Uterus (tissue), 4 donors: ENCODE data around the gene TCP1. TPM values are rescaled to one million over a fixed set of nuclear protein-coding genes. Genes with fewer than 3 reads are reported as not detected.
A peak's percentile ranks its signal among the peaks of the same experiment; 100 is the strongest.

Source experiments
- DNase-seq, 2 donors: peaks; one replicate each; pipeline ENCODE4 v3.0.0-alpha.2; 2019 to 2020
- H3K27ac ChIP-seq, 2 donors: fragments of 200-600 bp; sonication (generic); 1 replicate in 1 of 2; 2 replicates in 1 of 2; pipeline ENCODE4 v1.5.1; 2016 to 2018
- H3K27me3 ChIP-seq, 2 donors: fragments of 200-600 bp; sonication (generic); one replicate each; pipeline ENCODE4 v1.5.1; 2018 to 2019; ENCODE audit warnings: control low read depth in 1 of 2
- H3K36me3 ChIP-seq, 2 donors: fragments of 200-600 bp; sonication (generic); one replicate each; pipeline ENCODE4 v1.5.1; 2019; ENCODE audit warnings: control low read depth in 1 of 2
- H3K4me1 ChIP-seq, 2 donors: fragments of 200-600 bp; sonication (generic); one replicate each; pipeline ENCODE4 v1.5.1; 2018 to 2019; ENCODE audit warnings: control low read depth in 1 of 2
- H3K4me3 ChIP-seq, 2 donors: fragments of 200-600 bp; sonication (generic); 1 replicate in 1 of 2; 2 replicates in 1 of 2; pipeline ENCODE4 v1.5.1; 2018 to 2019; ENCODE audit warnings: mild to moderate bottlenecking in 1 of 2
- H3K9me3 ChIP-seq, 2 donors: fragments of 200-600 bp; sonication (generic); one replicate each; pipeline ENCODE4 v1.5.1; 2019; ENCODE audit warnings: control low read depth in 1 of 2
- POLR2A ChIP-seq, 2 donors: fragments of 450-650 bp; IDR thresholded peaks; one replicate each; pipeline ENCODE4 v1.6.1; 2016; ENCODE audit warnings: antibody characterized with exemption in 2 of 2, mild to moderate bottlenecking in 1 of 2, moderate library complexity in 1 of 2
- intact Hi-C: fragments of 100-400 bp; cut with DNase I; formaldehyde crosslinking; loops from one replicate; pipeline ENCODE4 v1.15.1; 2023; ENCODE audit warnings: low total_unique reads
- total RNA-seq, 4 donors: library from RNA; depleted of rRNA in 3 of 4; stranded (reverse); fragments of >200 nt in 3 of 4; gene quantifications; one replicate each; pipeline versions ENCODE4 v1.1.0 to v1.2.4, GENCODE V29; 2014 to 2023
- TF ChIP-seq, protein P1 (sequence below), 4 experiments: fragments of 200-600 bp in 2 of 4; fragments of 450-650 bp in 2 of 4; sonication (generic) in 2 of 4; IDR thresholded peaks; one replicate each; pipeline ENCODE4 v1.5.1; 2016 to 2019; ENCODE audit warnings: antibody characterized with exemption in 4 of 4, mild to moderate bottlenecking in 2 of 4, moderate library complexity in 1 of 4
- donor health status: DM: yes; HTN: yes; CAD: no.

Gene TCP1
- total RNA-seq, 4 donors from 2014 or later, result 109 to 241 (median 170) TPM

DNA sequence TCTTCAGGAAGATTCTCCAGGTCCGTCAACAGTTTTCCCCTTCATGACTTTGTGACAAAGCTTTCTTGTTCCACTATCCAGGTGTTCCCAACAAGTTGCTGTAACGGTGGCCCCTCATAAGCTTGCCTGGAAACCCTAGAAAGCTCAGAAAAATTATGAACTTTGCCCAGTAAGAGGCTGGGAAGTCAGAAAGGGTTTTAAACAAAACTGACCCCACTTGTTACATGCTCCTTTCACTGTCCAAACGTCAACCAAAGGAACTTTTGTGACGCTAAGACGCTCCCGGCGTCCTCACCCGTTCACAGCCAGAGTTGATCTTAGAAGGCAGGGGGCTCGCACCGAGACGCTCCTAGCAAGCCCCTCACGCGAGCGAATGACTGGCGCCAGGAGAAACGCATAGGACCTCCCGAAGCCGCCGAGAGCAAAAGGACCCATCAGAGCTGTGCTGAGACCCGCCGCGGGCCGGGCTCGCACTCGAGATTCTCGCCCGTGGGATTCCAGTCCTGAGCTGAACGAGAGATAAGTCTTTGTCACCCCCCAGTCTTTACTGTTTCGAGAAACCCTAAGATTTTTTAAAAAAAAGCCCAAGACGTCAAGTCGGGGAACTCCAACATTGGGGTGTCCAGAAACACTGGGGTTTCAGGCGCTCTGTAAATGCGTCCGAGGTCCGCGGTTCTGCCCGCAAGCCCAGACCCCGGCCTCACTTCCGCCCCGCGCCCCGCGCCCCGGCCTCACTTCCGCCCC is 28.1 kb downstream of the TCP1 start:
- Histone ChIP-seq H3K9me3 (no peaks in the 10 kb centered on the region), H3K4me3 (peak overlapping the region; percentile 92 to 98), H3K27me3 (no peaks in the 10 kb centered on the region), H3K4me1 (no peaks in the 10 kb centered on the region), H3K36me3 (no peaks in the 10 kb centered on the region), H3K27ac (peak overlapping the region; percentile 99 to 100)
- TF ChIP-seq, protein P1, sequence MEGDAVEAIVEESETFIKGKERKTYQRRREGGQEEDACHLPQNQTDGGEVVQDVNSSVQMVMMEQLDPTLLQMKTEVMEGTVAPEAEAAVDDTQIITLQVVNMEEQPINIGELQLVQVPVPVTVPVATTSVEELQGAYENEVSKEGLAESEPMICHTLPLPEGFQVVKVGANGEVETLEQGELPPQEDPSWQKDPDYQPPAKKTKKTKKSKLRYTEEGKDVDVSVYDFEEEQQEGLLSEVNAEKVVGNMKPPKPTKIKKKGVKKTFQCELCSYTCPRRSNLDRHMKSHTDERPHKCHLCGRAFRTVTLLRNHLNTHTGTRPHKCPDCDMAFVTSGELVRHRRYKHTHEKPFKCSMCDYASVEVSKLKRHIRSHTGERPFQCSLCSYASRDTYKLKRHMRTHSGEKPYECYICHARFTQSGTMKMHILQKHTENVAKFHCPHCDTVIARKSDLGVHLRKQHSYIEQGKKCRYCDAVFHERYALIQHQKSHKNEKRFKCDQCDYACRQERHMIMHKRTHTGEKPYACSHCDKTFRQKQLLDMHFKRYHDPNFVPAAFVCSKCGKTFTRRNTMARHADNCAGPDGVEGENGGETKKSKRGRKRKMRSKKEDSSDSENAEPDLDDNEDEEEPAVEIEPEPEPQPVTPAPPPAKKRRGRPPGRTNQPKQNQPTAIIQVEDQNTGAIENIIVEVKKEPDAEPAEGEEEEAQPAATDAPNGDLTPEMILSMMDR (IDR thresholded peaks at IDR 0.05), result no peak
- no peak for TF ChIP-seq POLR2A (IDR thresholded peaks at IDR 0.05)
- intact Hi-C loops, result loop anchor here (5.0 kb wide), 1 partner anchor 34 kb away; the partner anchor contains the start of gene WTAP
- DNase-seq, result peak; percentile 31 to 42

DNA sequence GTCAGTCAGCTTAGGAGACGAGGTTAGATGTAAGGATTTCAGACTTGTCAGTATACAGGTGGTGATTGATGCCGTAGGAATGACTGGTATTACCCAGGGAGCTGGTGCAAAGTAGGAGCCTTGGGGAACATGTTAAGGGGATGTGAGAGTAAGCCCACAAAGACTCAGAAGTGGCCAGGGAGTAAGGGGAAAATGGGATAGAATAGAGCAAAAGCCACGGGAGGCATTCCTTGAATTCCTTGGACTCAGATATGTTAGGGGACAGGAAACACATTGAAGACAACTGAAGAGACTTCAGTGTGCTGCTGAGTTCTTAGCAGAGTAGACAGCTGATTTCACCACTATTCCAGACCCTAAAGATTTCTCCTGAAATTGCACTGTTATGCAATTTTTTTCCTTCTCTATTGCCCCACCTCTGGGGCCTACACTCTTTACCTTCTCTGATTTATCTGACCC is 28.8 kb downstream of the TCP1 start:
- TF ChIP-seq, protein P1 (IDR thresholded peaks at IDR 0.05), result no peak
- TF ChIP-seq POLR2A (IDR thresholded peaks at IDR 0.05), result no peak
- DNase-seq, result no peak
- no peaks in the 10 kb centered on the region for H3K27me3 ChIP-seq
- no peak overlapping the region for H3K4me3 ChIP-seq
- H3K36me3 ChIP-seq, result no peaks in the 10 kb centered on the region
- H3K4me1 ChIP-seq, result no peaks in the 10 kb centered on the region
- intact Hi-C loops, result loop anchor here (5.0 kb wide), 1 partner anchor 33 kb away; the partner anchor contains the start of gene WTAP
- no peaks in the 10 kb centered on the region for H3K9me3 ChIP-seq
- H3K27ac ChIP-seq, result peak overlapping the region; percentile 99 to 100

DNA sequence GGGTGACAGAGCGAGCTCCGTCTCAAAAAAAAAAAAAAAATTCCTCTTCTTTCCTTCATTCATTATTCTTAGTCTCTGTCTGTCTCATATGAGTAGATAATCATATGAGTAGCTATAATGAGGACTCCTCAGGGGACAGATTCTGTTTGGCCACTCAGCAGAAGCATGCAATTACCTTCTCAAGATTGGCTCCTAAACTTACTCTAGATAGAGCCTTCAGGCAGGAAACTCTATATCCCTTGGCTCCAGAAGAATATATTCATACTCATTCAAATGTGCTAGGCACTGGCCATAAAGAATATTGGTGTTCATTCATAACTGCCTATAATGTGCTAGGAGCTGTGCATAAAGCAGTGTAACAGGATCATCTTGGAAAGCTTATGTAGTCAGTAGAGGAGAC is 29.8 kb downstream of the TCP1 start:
- H3K27me3 ChIP-seq, result no peaks in the 10 kb centered on the region
- H3K36me3 ChIP-seq, result no peaks in the 10 kb centered on the region
- H3K4me3 ChIP-seq, result no peak overlapping the region
- intact Hi-C loops, result loop anchor here (5.0 kb wide), 1 partner anchor 32 kb away; the partner anchor contains the start of gene WTAP
- H3K9me3 ChIP-seq, result no peaks in the 10 kb centered on the region
- no peak for DNase-seq
- no peak for TF ChIP-seq POLR2A (IDR thresholded peaks at IDR 0.05)
- TF ChIP-seq, protein P1 (IDR thresholded peaks at IDR 0.05), result no peak
- no peak overlapping the region for H3K27ac ChIP-seq
- H3K4me1 ChIP-seq, result no peaks in the 10 kb centered on the region

DNA sequence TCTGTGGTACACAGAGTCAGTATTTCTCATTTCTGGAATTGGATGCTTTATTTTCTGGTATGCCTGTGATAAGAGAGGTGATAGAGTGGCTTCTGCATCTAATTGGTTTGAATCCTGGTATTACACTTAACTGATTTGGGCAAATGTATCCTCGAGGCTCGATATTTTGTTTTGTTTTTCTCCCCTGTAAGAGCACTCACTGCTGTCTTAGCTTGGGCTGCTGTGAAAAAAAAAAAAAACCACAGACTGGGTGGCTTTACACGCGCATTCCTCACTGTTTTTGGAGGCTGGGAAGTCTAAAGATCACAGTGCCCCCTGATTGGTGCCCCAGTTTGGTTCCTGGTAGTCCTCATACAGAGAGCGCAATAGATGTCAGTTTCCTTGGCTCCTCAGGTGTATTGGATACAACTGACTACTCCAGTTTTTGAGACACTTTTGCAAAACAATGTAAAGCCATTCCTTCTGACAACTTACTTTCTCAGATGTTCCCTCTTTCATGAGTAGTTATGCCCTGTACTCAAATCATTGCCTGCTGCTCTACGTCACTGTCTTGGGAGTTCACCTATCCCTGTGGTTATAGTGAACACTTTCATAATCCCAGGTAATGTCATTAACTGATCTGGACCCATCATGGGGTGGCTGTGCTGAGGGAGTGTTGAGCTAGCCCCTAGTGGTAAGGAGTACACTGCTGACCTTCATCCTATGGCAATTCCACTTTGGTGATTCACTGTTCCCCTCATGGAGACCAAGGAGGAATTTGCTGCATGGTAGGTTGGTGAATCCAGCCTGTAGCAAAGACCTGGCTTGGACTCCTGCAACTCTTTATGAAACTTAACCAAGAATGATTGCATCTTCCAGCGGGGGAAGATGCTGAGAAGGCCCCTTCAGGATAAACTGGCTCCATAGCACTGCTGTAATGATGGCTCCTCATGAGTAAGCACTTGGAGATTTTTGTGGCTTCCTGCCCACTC is 31.1 kb downstream of the TCP1 start:
- Histone ChIP-seq H3K9me3 (no peaks in the 10 kb centered on the region), H3K4me3 (no peak overlapping the region), H3K36me3 (no peaks in the 10 kb centered on the region), H3K27ac (no peak overlapping the region), H3K27me3 (no peaks in the 10 kb centered on the region), H3K4me1 (no peaks in the 10 kb centered on the region)
- intact Hi-C loops, result no loop called here
- TF ChIP-seq, protein P1 (IDR thresholded peaks at IDR 0.05), result no peak
- TF ChIP-seq POLR2A (IDR thresholded peaks at IDR 0.05), result no peak
- DNase-seq, result no peak
